HCT116 (cell line): ENCODE measurements around the gene BMP7. TPM values are rescaled to one million over a fixed set of nuclear protein-coding genes. Genes with fewer than 3 reads are reported as not detected.

Experiments
- ATAC-seq: fragments of 200-7000 bp; cut with Tn5 transposase; 2 replicates; pipeline ENCODE4 v1.9.1; 2020; ENCODE audit warnings: mild to moderate bottlenecking, moderate library complexity
- BruUV-seq: library from RNA; stranded (reverse); fragments of 400-500 nt; replicated peaks from 2 replicates; lab custom pipeline; 2021; lab: Mats Ljungman, UMichigan
- CTCF ChIA-PET: fragments of 300-600 bp; sonication (Branson Sonifier 250); formaldehyde crosslinking; loops from one replicate; lab custom pipeline; 2021; ENCODE audit warnings: antibody characterized with exemption; lab: Charles Lee
- POLR2A ChIA-PET: fragments of 300-600, 350-600 bp; sonication (Branson Sonifier 250); formaldehyde crosslinking; loops from one replicate; lab custom pipeline; 2021; ENCODE audit warnings: antibody characterized with exemption; lab: Charles Lee
- RAD21 ChIA-PET, 2 experiments: fragments of 300-600 bp; sonication (Branson Sonifier 250); formaldehyde crosslinking; loops; one replicate each; lab custom pipeline; 2023; ENCODE audit warnings: low total read pairs in 2 of 2; ENCODE audit not compliant: uncharacterized antibody in 2 of 2, unreplicated experiment in 2 of 2, low non-redundant PET in 1 of 2; lab: Charles Lee
- DNase-seq: peaks from one replicate; pipeline ENCODE4 v3.0.0-alpha.2; 2010; ENCODE audit warnings: low read depth, low spot score
- H2AFZ ChIP-seq: fragments of 200-600 bp; shearing (Covaris generic), sonication (generic); 2 replicates; pipeline ENCODE4 v1.6.1; 2017; ENCODE audit warnings: low read depth, mixed run types, mixed read lengths, antibody characterized with exemption, low read length; ENCODE audit not compliant: poor library complexity, severe bottlenecking
- H3K27ac ChIP-seq: 2 replicates; pipeline ENCODE4 v1.5.1; 2012; ENCODE audit warnings: low read depth, low read length
- H3K27me3 ChIP-seq: fragments of 200-600 bp; sonication (generic); 2 replicates; pipeline ENCODE4 v1.6.1; 2016; ENCODE audit warnings: mixed run types, low read length, mixed read lengths; ENCODE audit not compliant: insufficient read depth
- H3K36me3 ChIP-seq, 2 experiments: fragments of 200-500 bp in 1 of 2; fragments of 200-600 bp in 1 of 2; sonication (Bioruptor generic) in 1 of 2; sonication (generic) in 1 of 2; 2 replicates each; pipeline versions ENCODE4 v1.5.1 to v1.6.1; 2014 to 2016; ENCODE audit warnings: low read length in 2 of 2, inconsistent platforms in 1 of 2, mixed read lengths in 1 of 2, mixed run types in 1 of 2; ENCODE audit not compliant: insufficient read depth in 2 of 2, control insufficient read depth in 1 of 2
- H3K4me1 ChIP-seq, 2 experiments: fragments of 200-600 bp in 1 of 2; sonication (generic) in 1 of 2; 2 replicates each; pipeline versions ENCODE4 v1.5.1 to v1.6.1; 2012 to 2017; ENCODE audit warnings: low read length in 2 of 2, inconsistent platforms in 1 of 2, mild to moderate bottlenecking in 1 of 2, mixed read lengths in 1 of 2, mixed run types in 1 of 2, moderate library complexity in 1 of 2; ENCODE audit not compliant: insufficient read depth in 2 of 2, control insufficient read depth in 1 of 2
- H3K4me2 ChIP-seq: fragments of 200-600 bp; sonication (generic); 2 replicates; pipeline ENCODE4 v1.6.1; 2017; ENCODE audit warnings: mixed run types, low read length, mixed read lengths
- H3K4me3 ChIP-seq, 2 experiments: fragments of 200-600 bp in 1 of 2; sonication (generic) in 1 of 2; replicated peaks in 1 of 2; 2 replicates each; pipeline ENCODE4 v1.5.1; 2011 to 2016; ENCODE audit warnings: low read length in 2 of 2, control low read depth in 1 of 2, low read depth in 1 of 2, mild to moderate bottlenecking in 1 of 2, mixed read lengths in 1 of 2, mixed run types in 1 of 2
- H3K79me2 ChIP-seq: fragments of 200-600 bp; sonication (generic); 2 replicates; pipeline ENCODE4 v1.6.1; 2017; ENCODE audit warnings: mild to moderate bottlenecking, mixed run types, low read length, moderate library complexity, mixed read lengths; ENCODE audit not compliant: insufficient read depth
- H3K9ac ChIP-seq: fragments of 200-600 bp; sonication (generic); 2 replicates; pipeline ENCODE4 v1.6.1; 2016; ENCODE audit warnings: low read length, mixed read lengths
- H3K9me2 ChIP-seq: fragments of 200-600 bp; sonication (generic), shearing (Covaris generic); 2 replicates; pipeline ENCODE4 v1.6.1; 2017; ENCODE audit warnings: mixed run types, mild to moderate bottlenecking, moderate library complexity; ENCODE audit not compliant: insufficient read depth
- H3K9me3 ChIP-seq, 2 experiments: fragments of 200-500 bp in 1 of 2; fragments of 200-600 bp in 1 of 2; sonication (Bioruptor generic) in 1 of 2; sonication (generic) in 1 of 2; 2 replicates each; pipeline ENCODE4 v1.6.1; 2014 to 2017; ENCODE audit warnings: low read length in 2 of 2, mixed read lengths in 2 of 2, inconsistent platforms in 1 of 2, low read depth in 1 of 2, mild to moderate bottlenecking in 1 of 2, mixed run types in 1 of 2, moderate library complexity in 1 of 2; ENCODE audit not compliant: control insufficient read depth in 1 of 2, insufficient read depth in 1 of 2
- H4K20me1 ChIP-seq: fragments of 200-600 bp; sonication (generic), shearing (Covaris generic); 2 replicates; pipeline ENCODE4 v1.6.1; 2017; ENCODE audit warnings: mixed run types, mild to moderate bottlenecking, moderate library complexity; ENCODE audit not compliant: insufficient read depth
- ATF3 ChIP-seq: IDR thresholded peaks from 2 replicates; pipeline ENCODE4 v1.6.1; 2012
- CBX3 ChIP-seq: IDR thresholded peaks from 2 replicates; pipeline ENCODE4 v1.6.1; 2012; ENCODE audit warnings: low read depth
- EGR1 ChIP-seq: IDR thresholded peaks from 2 replicates; pipeline ENCODE4 v1.6.1; 2012; ENCODE audit warnings: low read depth
- EZH2phosphoT487 ChIP-seq: fragments of 200-600 bp; IDR thresholded peaks from 2 replicates; pipeline ENCODE4 v1.6.1; 2018; ENCODE audit warnings: antibody characterized with exemption, borderline replicate concordance
- MAX ChIP-seq: IDR thresholded peaks from 2 replicates; pipeline ENCODE4 v1.6.1; 2012
- POLR2AphosphoS5 ChIP-seq: IDR thresholded peaks from 2 replicates; pipeline ENCODE4 v1.6.1; 2011; ENCODE audit warnings: mild to moderate bottlenecking, low read depth, low read length, moderate library complexity
- RAD21 ChIP-seq: IDR thresholded peaks from 2 replicates; pipeline ENCODE4 v1.6.1; 2012; ENCODE audit warnings: low read depth, mild to moderate bottlenecking
- SIN3A ChIP-seq: IDR thresholded peaks from 2 replicates; pipeline ENCODE4 v1.6.1; 2012; ENCODE audit warnings: low read depth
- SP1 ChIP-seq: IDR thresholded peaks from 2 replicates; pipeline ENCODE4 v1.6.1; 2012; ENCODE audit warnings: low read depth
- TCF7L2 ChIP-seq: IDR thresholded peaks from 2 replicates; pipeline ENCODE4 v1.7.0; 2011; ENCODE audit warnings: borderline replicate concordance, inconsistent platforms; ENCODE audit not compliant: insufficient read depth, insufficient read length; ENCODE audit errors: extremely low read depth
- ZBTB33 ChIP-seq: IDR thresholded peaks from 2 replicates; pipeline ENCODE4 v1.6.1; 2011; ENCODE audit warnings: mild to moderate bottlenecking, low read length, moderate library complexity; ENCODE audit not compliant: insufficient replicate concordance; ENCODE audit errors: extremely low read depth
- ZNF274 ChIP-seq: fragments of 200-500 bp; sonication (Bioruptor generic); IDR thresholded peaks from 2 replicates; pipeline ENCODE4 v1.6.1; 2014; ENCODE audit warnings: mild to moderate bottlenecking, low read depth, low read length, inconsistent platforms
- intact Hi-C: fragments of 100-400 bp; cut with micrococcal nuclease; formaldehyde crosslinking; loops from 2 replicates; pipeline ENCODE4 v1.10.0; 2022
- total RNA-seq: library from RNA; stranded (reverse); gene quantifications from one replicate; pipeline ENCODE4 v1.2.1, GENCODE V29; 2021; ENCODE audit not compliant: unreplicated experiment

Gene BMP7
- total RNA-seq, 1 experiment from 2014 or later = 7.0 TPM

- BruUV-seq = no TSS peak
- no peaks in the 10 kb centered on the region for H3K79me2 ChIP-seq
- POLR2A ChIA-PET = no interaction called here
- RAD21 ChIA-PET = no interaction called here
- no peaks in the 10 kb centered on the region for H4K20me1 ChIP-seq
- DNase-seq (no peak), ATAC-seq (no peak)
- H3K27me3 ChIP-seq = no peaks in the 10 kb centered on the region
- peaks cover 4 to 17% of the 10 kb centered on the region in 2 experiments; a peak in 3 of 4 replicates for H3K4me1 ChIP-seq
- no peak overlapping the region for H3K4me3 ChIP-seq
- H2AFZ ChIP-seq = no peak overlapping the region
- TF ChIP-seq ATF3 (no peak), ZNF274 (no peak), TCF7L2 (no peak), CBX3 (no peak), SP1 (no peak), SIN3A (no peak), MAX (no peak), EZH2phosphoT487 (no peak), ZBTB33 (no peak), RAD21 (no peak), EGR1 (no peak), POLR2AphosphoS5 (no peak)
- CTCF ChIA-PET = no interaction called here
- intact Hi-C loops = no loop called here
- no peak overlapping the region for H3K9ac ChIP-seq
- H3K27ac ChIP-seq = no peak overlapping the region
- no peaks in the 10 kb centered on the region for H3K9me3 ChIP-seq
- no peaks in the 10 kb centered on the region for H3K9me2 ChIP-seq
- no peaks in the 10 kb centered on the region for H3K36me3 ChIP-seq
- H3K4me2 ChIP-seq = no peak overlapping the region
Measured at GRCh38 chr20:57247292-57247965, 19.0 kb downstream of the BMP7 start.
